Hematopoietic multipotent progenitor cell treated with erythropoietin and hydrocortisone succinate and interleukin-3 and kit ligand, for 6 days (in vitro differentiated cells): Measurements from ENCODE around the gene RANBP17.
A peak's percentile ranks its signal among the peaks of the same experiment; 100 is the strongest.
"Not testable (repeated sequence)": the region's sequence is repeated elsewhere in the genome, so short reads cannot be mapped to it uniquely, and the experiment has no call there.

Experiments
- DNase-seq: peaks from one replicate; pipeline ENCODE4 v3.0.0-alpha.2; 2015

Gene RANBP17

GRCh38 chr5:170870390-170870789 is 8.6 kb downstream of the RANBP17 start:
- DNase-seq: not testable (repeated sequence)

GRCh38 chr5:170874017-170874416 is 12.2 kb downstream of the RANBP17 start:
- DNase-seq: no peak

- no peak for DNase-seq
These were observed 14.0 kb downstream of the RANBP17 start for GRCh38 chr5:170875811-170876210.

GRCh38 chr5:170880084-170880483 is 18.3 kb downstream of the RANBP17 start:
- no peak for DNase-seq

GRCh38 chr5:170882345-170882744 is 20.5 kb downstream of the RANBP17 start:
- DNase-seq: no peak

GRCh38 chr5:170885256-170885655 is 23.4 kb downstream of the RANBP17 start:
- DNase-seq: no peak

GRCh38 chr5:170885809-170886208 is 24.0 kb downstream of the RANBP17 start:
- no peak for DNase-seq

GRCh38 chr5:170886210-170886894 is 24.5 kb downstream of the RANBP17 start:
- no peak for DNase-seq

GRCh38 chr5:170892196-170892595 is 30.4 kb downstream of the RANBP17 start:
- DNase-seq: no peak

GRCh38 chr5:170894665-170895064 is 32.8 kb downstream of the RANBP17 start:
- DNase-seq: no peak

GRCh38 chr5:170896779-170897178 is 35.0 kb downstream of the RANBP17 start:
- peak; percentile 9 for DNase-seq

- DNase-seq: no peak
These were observed 41.3 kb downstream of the RANBP17 start for GRCh38 chr5:170903075-170903474.

GRCh38 chr5:170907758-170908157 is 45.9 kb downstream of the RANBP17 start:
- DNase-seq: peak; percentile 5

GRCh38 chr5:170913573-170913972 is 51.8 kb downstream of the RANBP17 start:
- DNase-seq: no peak

- peak; percentile 10 for DNase-seq
These were observed 55.3 kb downstream of the RANBP17 start for GRCh38 chr5:170917113-170917512.

GRCh38 chr5:170920196-170920595 is 58.4 kb downstream of the RANBP17 start:
- DNase-seq: no peak

GRCh38 chr5:170922331-170922730 is 60.5 kb downstream of the RANBP17 start:
- DNase-seq: not testable (repeated sequence)

GRCh38 chr5:170923910-170924620 is 62.2 kb downstream of the RANBP17 start:
- DNase-seq: no peak

- not testable (repeated sequence) for DNase-seq
These were observed 73.9 kb downstream of the RANBP17 start for GRCh38 chr5:170935534-170936218.

- DNase-seq: no peak
These were observed 75.3 kb downstream of the RANBP17 start for GRCh38 chr5:170937072-170937471.

- no peak for DNase-seq
These were observed 76.1 kb downstream of the RANBP17 start for GRCh38 chr5:170937914-170938313.

GRCh38 chr5:170939178-170939577 is 77.4 kb downstream of the RANBP17 start:
- no peak for DNase-seq

GRCh38 chr5:170941788-170942187 is 80.0 kb downstream of the RANBP17 start:
- DNase-seq: no peak

- DNase-seq: no peak
These were observed 83.5 kb downstream of the RANBP17 start for GRCh38 chr5:170945275-170945674.
